GM18868 (cell line): ENCODE data around the gene FOXA1.

Experiments used
- ATAC-seq: cut with Tn5 transposase; IDR thresholded peaks from one replicate; pipeline ENCODE4 v1.9.1; 2021; ENCODE audit warnings: mild to moderate bottlenecking, moderate library complexity; ENCODE audit not compliant: unreplicated experiment

The FOXA1 gene

DNA sequence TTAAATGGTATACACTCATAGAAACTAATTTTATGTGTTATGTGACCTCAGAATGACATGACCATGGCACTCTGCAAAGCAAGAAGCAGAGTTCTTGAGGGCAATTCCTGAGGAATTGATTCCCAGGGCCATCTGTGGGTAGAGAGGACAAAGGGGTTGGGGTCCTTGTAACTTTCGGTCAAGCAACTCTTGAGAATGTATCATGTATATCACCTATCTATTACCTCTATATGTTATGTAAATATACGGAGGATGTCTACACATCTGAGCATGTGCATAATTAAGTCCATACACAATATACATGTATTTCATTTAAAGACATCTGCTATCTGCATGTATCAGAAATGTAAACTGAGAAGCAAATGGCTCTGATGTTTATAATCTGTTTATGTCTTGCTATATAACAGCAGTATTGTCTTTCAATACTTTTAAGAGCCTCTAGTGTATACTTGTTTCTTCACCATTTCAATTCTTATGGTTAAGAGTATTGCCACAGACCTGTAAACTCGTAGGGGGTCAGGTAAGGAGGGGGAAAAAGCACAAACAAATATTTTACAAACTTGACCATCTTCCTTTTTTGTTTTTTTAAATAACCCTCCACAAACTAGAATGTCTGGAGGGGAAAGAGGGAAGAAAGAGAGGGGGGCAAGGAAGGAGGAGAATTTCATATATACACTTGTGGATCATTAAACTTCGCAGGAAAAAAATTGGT, 4.5 kb downstream of the FOXA1 start:
- no peak for ATAC-seq

DNA sequence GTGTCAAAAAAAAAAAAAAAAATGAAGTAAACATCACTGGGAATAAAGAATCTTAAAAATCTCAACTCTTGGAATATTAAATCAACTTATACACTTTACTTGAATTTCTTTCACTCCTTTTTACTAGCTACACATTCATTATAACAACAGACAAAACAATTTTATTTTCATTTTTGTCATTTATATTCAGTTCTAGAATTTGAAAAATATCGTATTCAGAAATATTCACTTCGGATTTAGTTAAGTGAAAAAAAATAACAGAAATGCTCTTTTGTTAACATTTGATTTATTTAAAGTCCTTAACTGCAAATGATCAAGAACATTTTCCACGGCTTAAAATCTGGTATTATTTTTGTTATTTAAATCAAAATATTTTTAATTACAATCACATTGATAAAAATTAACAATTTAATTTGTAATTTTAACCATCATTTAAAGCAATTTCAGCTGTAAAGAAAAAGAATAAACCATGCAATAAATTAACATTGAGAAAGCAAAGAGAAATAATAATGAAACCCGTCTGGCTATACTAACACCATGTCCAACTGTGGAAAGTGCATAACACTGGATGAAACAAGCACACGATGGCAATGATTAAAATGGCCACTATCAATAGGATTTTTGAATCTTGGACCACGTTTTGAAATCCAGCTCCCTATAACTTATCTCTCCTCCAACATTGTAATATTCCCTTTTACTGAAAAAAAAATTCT, 5.2 kb downstream of the FOXA1 start:
- ATAC-seq = no peak

DNA sequence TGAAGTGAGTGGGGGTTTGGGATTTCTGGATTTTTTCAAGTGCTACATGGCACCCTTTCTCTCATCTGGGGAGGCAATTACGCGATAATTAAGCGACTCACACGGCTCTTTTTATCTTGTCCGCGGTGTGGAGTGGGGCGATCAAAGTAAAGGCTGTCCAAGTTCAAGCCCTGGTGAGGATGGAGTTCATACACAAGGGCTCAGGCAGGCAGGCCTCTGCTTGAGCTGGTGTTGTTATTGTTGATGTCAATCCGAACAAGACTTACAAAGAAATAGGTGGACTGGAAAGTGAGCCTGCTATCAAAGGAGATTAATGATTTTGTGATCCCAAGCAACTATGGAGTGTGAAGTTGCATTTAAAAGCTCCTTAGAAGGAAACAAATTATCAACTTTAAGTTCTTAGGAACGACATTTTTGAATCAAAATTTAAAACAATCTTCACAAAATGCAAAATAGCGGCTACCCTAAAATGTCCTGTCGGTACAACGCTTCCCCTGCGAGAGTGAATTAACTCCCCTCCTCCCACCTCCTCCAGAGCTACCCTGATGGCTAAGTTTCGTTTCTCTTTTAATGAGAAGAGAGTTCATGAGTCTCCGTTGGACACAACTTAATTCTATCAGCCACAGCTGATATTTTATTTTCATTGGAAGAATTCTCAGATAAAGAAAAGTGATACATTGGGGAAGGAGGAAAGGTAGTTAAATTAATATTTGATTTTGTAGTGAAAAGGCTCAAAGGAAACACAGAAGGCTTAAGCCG, 5.9 kb downstream of the FOXA1 start:
- ATAC-seq = no peak

DNA sequence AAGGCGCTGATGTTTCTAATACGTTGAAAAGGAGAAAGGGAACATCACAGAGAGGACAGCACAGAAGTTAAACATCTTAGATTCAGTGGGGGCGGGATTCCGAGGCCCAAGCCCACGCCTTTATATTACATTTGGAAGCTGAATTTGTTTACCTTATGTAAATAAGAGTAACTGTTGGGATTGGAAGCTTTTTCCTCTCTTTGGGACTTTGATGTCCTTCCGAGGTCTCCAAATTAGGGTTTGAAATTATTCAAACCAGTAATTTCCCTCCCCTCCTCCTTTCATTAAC, 6.4 kb downstream of the FOXA1 start:
- ATAC-seq = no peak

DNA sequence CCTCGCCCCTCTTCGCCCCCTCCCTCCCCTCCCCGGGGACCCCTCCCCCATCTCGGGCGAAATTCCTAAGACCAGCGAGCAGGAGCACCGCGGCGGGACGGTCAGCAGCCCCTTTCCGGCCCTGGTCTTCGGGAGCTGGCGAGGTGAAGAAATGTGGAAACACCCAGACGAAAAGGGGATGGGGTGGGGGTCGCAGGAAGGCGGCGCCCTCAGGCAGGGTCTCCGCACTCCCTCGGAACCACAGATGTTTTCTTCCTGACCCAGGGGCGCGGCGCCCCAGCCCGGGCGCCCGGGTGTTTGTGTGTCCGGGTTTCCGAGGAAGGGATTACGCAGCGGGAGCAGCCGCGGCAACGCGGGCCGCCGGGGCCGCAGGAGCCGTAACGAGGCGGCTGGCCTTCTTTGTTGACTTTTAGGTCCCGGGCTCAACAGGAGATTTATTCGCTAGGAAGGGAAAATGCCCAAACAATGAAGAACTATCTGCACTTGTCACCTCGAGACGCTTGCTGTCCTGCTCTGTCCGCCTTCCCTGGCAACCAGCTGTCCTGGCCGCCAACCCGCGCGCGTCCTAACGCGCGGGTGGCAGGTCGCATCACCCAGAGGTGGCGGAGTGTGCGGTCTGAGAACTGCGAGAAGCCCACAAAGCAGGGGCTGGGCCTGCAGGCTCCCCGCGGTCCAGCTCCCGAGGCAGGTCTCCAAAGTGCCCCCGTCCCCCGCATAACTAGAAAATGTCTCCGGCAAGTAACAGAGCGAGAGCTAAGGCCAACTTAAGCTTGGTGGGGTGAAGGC, 7.0 kb downstream of the FOXA1 start:
- no peak for ATAC-seq

DNA sequence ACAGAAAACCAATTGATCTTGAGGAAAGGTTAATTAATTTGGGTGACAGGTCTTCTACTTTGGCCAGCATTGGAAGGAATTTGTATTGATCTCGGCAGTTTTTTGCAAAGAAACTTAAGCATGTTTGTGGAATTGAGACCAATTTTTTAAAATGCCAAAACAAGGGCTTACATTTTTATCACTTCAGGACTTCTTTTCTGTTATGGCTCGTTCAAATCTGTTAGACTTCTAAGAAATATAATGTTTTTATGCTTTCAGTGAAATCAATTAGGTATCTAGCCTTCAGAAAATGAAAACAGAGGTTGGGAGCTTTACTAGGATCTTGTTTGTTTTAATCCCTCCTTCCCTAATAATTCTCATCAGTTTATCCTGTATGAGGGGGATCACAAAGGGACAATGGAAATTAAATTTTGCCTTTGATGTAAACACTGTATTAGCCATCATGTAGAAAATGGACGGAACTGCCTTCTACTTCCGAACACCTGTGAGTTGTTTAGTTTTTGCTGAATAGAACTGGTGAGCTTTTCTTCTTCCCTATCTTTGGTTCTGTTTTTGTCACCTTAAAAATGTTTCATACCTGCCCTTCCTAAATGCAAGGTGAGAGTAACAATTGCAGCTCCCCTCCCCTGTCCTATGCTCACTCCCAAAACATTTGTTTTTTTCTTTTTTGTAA, 7.8 kb downstream of the FOXA1 start:
- no peak for ATAC-seq

DNA sequence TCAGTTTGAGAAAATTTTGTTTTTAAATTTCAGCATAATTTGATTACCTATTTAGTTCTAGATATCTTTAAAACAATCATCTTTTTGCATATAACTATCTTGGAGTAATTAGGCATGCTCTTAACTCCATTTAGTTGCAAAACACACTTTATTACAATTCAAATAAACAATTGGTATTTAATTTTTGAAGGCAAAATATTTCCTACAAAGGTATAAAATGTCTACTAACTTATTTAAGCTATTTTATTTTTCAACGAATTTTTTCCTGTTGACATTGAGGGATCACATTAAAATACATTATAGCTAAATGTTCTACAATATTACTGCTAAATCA, 8.3 kb downstream of the FOXA1 start:
- no peak for ATAC-seq

DNA sequence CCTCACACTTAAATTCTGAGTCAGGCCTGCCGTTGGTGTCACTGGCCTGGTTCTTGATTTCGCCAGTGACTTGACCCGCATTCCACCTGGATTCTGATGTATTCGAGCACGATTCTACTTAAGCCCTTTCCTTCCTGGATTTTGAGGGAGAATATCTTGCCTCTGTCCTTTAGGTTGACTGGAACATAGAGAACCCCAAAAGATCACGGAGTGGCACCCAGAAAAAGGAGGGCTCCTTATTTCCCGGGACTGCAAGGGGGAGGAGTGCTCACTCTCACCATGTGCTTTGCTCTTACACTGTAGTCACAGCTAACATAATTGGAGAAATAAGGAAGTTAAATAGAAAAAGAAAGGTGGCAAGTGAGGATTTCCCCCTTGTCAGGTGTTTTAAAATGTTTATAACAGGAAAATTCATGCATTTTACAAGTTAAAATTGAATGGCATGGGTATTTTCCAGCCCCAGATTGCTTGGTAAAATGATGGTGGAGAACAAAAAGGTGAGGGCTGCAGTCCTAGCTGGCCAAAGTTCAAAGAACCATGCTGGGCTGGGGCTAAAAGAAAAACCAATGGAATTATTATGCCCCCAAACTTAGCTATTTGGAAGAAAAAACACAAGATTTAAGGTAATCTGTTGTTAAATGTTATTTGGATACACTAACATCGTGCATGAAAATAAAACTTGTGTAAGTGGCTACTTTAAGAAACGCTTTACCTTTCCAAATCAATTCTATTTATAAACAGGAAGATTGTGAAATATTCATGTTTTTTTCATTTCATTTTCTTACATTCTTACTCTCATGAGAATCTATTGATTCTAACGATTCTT, 8.9 kb downstream of the FOXA1 start:
- ATAC-seq = no peak

DNA sequence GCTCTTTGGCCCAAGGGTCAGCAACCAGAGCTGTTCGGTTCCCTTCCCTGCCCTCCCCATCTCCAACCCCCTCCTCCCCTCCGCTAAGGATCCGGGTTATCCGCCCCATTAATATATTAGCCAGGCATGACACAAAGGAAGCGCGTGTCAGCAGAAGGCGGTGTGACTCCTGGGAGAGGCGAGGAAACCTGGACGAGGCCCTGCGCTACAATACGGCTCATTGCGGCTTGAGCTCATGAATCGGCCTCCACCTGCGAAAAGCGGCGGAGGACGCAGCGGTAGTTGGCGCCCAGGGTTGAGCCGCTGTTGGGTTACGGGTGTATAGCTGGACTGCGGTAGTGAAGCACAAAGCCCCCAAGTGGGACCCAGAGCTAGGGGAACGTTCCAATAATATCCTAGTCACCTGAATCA, 9.9 kb downstream of the FOXA1 start:
- no peak for ATAC-seq

DNA sequence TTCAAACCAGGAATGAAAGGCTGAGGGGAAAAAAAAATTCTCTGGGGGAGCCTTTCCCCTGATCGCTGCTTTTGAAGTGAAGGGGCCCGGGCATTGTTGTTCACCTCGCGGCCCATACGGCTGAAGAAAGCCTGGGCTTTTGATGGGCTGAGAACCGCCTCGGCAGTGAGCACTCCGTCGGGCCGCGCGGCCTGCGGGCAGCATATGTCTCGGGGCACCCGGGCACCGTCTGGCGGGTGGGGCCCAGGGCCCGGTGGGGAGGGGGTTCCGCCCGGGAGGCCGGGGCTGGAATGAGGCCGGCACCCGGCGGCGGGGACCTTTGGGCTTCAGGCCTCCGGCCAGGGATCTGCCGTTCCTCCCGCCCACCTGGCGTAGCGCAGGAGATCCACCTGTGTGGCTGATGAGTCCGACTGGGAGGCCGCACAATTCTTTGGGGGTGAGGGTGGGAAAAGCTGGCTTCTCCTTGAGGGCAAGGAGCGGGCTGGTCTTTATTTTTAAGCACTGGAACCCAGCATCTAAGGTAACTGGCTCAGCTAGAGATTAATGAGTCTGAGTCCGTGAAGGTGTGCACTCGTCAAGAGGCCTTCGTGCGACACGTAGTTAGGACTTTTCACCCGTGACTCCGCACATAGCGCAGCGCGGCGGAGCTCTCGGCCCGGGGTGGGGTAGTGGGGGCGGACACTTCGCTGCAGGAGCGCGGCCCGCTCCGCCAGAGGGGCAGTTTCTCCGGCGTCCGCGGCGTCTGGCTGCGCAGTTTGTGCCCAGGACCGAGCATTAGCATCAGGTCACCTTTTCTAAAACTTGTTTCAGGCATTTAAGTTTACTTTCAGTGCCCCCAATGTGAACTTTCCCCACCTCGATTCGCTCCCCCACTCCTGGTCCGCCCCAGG, 10.6 kb downstream of the FOXA1 start:
- ATAC-seq = no peak

DNA sequence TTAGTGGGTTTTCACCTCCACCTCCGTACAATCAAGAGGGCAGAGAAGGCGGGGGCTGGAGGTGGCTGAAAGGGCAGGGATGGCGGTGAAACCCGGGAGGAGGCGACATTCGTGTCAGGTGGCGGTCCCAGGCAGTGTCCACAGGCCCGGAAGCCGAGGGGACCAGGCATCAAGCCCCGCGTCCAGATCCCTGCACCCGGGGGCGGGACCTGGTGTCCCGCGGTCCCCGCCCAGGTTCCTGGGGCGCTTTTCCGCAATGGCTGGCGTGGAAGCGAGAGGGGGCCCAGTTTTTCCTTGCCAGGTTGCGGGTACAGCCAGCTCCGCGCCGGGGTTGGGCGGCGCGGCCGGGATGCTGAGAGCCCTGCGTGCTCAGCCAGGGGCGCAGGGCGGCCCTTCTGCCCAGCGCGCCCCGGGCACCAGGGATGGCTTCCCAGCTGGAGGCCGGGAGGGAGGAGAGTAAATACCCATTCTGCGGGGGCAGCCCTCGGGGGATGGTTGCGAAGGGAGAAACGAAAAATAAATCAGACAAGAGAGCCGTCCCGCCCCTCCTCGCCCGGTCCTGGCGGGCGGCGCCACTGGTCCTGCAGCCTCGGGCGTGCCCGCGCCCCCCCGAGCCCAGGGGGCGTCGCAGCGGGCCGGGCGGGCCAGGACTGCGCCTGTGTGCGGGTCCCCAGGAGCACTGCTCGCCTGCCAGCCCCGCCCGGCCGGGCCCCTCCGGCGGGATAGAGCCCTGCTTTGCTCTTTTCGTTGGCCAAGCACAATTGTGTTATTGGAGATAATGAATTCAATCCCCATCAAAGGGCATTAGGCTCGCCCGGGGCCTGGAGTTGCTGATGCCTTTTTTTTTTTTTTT, 11.5 kb downstream of the FOXA1 start:
- ATAC-seq = no peak

DNA sequence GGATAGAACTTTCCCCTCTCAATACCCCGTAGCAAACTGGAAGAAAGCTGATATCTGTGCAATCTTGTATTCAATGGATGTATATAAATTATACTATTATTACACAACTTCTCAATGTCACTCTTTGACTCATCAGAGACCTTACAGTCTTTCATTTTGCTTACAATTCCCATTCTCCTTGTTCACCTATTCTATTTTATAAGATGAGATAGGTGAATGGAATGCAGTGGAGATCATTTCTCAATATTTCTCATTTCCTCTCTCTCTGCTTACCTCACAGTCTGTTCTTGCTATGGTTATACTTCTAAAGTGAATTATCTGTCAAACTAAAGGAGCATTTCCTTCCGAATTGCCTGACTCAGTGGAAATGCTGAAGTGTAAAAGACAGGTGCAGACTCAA, 14.9 kb downstream of the FOXA1 start:
- ATAC-seq = no peak

DNA sequence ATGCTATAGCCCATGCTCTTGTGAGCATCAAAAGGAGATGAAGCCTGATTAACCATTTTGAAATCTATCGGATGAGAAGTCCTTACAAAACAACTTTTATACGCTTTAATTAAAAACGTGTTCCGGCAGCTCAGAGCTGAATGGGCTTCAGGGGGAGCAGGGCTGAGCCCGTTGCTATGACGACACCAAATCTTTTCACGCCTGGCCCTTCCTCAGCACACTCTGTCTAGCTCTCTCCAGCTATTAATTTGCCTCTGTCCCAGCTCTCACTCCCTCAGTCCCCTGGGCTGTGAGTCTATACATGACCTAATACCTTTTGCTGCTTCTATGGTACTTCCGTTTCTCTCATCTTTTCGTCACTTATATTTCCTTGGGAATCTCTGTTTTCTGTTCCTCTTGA, 15.8 kb downstream of the FOXA1 start:
- ATAC-seq = no peak

DNA sequence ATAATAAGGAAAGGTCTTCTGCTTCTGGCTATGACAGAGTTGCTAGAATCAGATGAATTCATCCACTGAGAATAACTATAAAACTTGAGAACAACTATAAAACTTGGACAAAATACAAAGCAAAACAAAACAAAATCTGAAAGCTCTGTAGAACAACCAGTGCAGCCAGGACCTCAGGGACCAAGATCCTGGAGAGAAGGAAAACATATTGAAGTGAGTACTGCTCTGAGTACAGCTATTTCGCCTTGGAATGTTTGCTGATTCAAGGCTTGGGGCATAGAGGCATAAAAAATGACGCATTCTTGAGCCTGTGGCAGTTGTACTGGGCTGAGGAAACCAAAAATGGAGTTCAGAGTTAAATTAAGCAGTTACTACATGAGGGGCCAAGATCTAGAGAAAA, 21.7 kb downstream of the FOXA1 start:
- no peak for ATAC-seq

DNA sequence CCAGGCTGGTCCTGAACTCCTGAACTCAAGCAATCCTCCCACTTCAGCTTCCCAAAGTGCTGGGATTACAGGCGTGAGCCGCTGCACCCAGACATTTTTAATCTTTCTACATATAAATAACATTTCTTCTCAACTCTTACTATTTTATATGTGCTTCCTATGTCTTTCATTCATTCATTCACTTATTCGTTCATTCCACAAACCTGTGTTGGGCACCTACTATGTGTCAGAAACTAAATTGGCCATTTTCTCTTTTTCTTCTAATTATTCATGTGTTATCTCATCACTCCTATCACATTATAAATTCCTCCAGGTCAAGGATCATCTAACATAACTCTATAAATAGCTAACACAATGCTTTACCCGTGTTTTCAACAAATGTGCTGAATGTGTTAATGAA, 23.7 kb downstream of the FOXA1 start:
- ATAC-seq = no peak

DNA sequence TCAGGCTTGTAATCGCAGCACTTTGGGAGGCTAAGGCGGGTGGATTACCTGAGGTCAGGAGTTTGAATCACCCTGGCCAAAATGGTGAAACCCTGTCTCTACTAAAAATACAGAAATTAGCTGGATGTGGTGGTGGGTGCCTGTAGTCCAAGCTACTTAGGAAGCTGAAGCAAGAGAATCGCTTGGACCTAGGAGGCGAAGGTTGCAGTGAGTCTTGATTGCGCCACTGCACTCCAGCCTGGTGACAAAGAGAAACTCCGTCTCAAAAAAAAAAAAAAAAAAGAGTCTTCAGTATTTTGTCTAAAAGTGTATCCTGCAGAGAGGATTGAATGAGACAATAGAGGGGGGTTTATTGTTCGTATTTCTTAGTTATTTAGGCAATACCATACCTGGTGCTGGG, 25.3 kb downstream of the FOXA1 start:
- ATAC-seq = no peak

DNA sequence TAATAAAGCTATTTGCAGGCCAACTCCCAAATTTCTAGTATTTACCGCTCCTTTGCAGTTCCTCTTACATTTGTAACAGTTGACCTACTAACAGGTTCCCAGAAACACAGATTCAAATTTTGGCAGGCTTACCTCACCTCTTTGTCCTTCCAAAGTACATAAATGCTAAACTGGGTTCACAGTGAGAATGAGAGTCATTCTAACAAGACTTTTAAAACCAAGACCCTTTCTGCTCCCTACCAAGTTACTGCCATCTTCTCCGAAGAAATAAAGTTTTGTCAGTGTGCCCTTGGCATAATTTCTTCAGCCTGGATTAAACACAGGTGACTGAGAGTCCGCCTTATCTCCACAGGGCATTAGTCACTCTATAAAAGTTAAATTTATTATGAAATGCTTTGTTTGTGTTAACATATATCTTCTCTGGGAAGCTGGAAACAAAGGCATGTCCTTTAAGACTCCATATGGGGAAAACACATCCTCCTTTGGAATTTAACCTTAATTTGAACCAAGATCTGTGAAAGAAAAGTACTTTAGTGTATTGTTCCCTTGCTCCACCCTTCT, 28.2 kb downstream of the FOXA1 start:
- no peak for ATAC-seq

DNA sequence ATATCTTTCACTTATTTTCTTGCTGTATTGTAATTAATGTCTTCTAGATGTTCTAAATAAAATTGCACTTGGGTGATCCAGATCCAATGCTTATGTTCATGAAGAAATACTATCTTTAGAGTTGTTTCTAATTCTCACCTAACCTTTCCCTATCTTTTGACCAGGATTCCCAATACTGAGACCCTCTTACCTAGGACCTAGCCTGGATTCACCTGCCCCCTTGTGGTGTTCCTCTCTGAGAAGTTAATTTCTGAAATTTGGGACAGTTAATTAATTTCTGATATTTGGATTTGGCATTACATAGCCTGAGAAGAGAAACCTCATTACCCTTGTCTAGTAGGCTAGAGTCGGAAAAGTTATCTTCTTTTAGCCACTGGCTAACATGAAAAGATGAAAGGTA, 29.5 kb downstream of the FOXA1 start:
- no peak for ATAC-seq
